Calu3 (cell line): ENCODE data around the gene ABCA13. TPM values are rescaled to one million over a fixed set of nuclear protein-coding genes. Genes with fewer than 3 reads are reported as not detected.

Experiments used
- BruUV-seq: library from RNA; stranded (reverse); fragments of 400-500 nt; replicated peaks from 2 replicates; lab custom pipeline; 2021; lab: Mats Ljungman, UMichigan
- CTCF ChIA-PET: fragments of 300-600 bp; sonication (Branson Sonifier 250); formaldehyde crosslinking; loops from one replicate; lab custom pipeline; 2022; ENCODE audit warnings: antibody characterized with exemption; lab: Charles Lee
- DNase-seq: peaks from one replicate; pipeline ENCODE4 v3.0.0; 2022
- H3K27ac Mint-ChIP-seq: one replicate; pipeline ENCODE4 v1.8.0; 2022; ENCODE audit warnings: mixed read lengths; ENCODE audit not compliant: unreplicated experiment
- H3K27me3 Mint-ChIP-seq: one replicate; pipeline ENCODE4 v1.8.0; 2022; ENCODE audit warnings: mixed read lengths; ENCODE audit not compliant: unreplicated experiment
- H3K36me3 Mint-ChIP-seq: one replicate; pipeline ENCODE4 v1.8.0; 2022; ENCODE audit warnings: mild to moderate bottlenecking, moderate library complexity, mixed read lengths; ENCODE audit not compliant: insufficient read depth, unreplicated experiment
- H3K4me1 Mint-ChIP-seq: one replicate; pipeline ENCODE4 v1.8.0; 2022; ENCODE audit warnings: mild to moderate bottlenecking, low read depth, mixed read lengths; ENCODE audit not compliant: unreplicated experiment
- H3K4me3 Mint-ChIP-seq: one replicate; pipeline ENCODE4 v1.8.0; 2022; ENCODE audit warnings: mild to moderate bottlenecking, low read depth, moderate library complexity, mixed read lengths; ENCODE audit not compliant: unreplicated experiment
- H3K9me3 Mint-ChIP-seq: one replicate; pipeline ENCODE4 v1.8.0; 2022; ENCODE audit warnings: low read depth, mixed read lengths; ENCODE audit not compliant: unreplicated experiment
- CTCF ChIP-seq: fragments of 200-600 bp; IDR thresholded peaks from one replicate; pipeline ENCODE4 v1.8.0; 2022; ENCODE audit warnings: antibody characterized with exemption; ENCODE audit not compliant: unreplicated experiment
- intact Hi-C: fragments of 100-400 bp; cut with micrococcal nuclease; formaldehyde crosslinking; loops from one replicate; pipeline ENCODE4 v1.10.0; 2022; ENCODE audit not compliant: unreplicated experiment
- total RNA-seq: library from RNA; stranded (reverse); gene quantifications from 2 replicates; pipeline ENCODE4 v1.2.3, GENCODE V29; 2022

ABCA13 gene
- total RNA-seq, 1 experiment from 2014 or later = 12.1 TPM

- H3K4me3 Mint-ChIP-seq = no peak overlapping the region
- no peak overlapping the region for H3K27ac Mint-ChIP-seq
- H3K36me3 Mint-ChIP-seq = peaks cover 16% of the 10 kb centered on the region
- no peak for TF ChIP-seq CTCF
- BruUV-seq = no TSS peak
- H3K27me3 Mint-ChIP-seq = no peaks in the 10 kb centered on the region
- peaks cover 46% of the 10 kb centered on the region for H3K4me1 Mint-ChIP-seq
- intact Hi-C loops = no loop called here
- CTCF ChIA-PET = no interaction called here
- no peak for DNase-seq
- peaks cover 8% of the 10 kb centered on the region for H3K9me3 Mint-ChIP-seq
Observed at GRCh38 chr7:48207155-48207675, 36.0 kb downstream of the ABCA13 start.

GRCh38 chr7:48209004-48209600 is 37.8 kb downstream of the ABCA13 start:
- no TSS peak for BruUV-seq
- Mint-ChIP-seq H3K4me1 (peaks cover 40% of the 10 kb centered on the region), H3K27ac (peak overlapping the region; percentile 31), H3K27me3 (no peaks in the 10 kb centered on the region), H3K9me3 (peaks cover 8% of the 10 kb centered on the region), H3K4me3 (peak overlapping the region; percentile 36), H3K36me3 (peaks cover 11% of the 10 kb centered on the region)
- no peak for TF ChIP-seq CTCF
- DNase-seq = peak; percentile 52
- CTCF ChIA-PET = no interaction called here
- intact Hi-C loops = no loop called here

GRCh38 chr7:48213226-48213625 is 42.0 kb downstream of the ABCA13 start:
- H3K4me3 Mint-ChIP-seq = no peak overlapping the region
- TF ChIP-seq CTCF = no peak
- H3K27me3 Mint-ChIP-seq = no peaks in the 10 kb centered on the region
- H3K27ac Mint-ChIP-seq = no peak overlapping the region
- no TSS peak for BruUV-seq
- intact Hi-C loops = no loop called here
- H3K4me1 Mint-ChIP-seq = peaks cover 33% of the 10 kb centered on the region
- peaks cover 11% of the 10 kb centered on the region for H3K9me3 Mint-ChIP-seq
- no peak for DNase-seq
- peaks cover 6% of the 10 kb centered on the region for H3K36me3 Mint-ChIP-seq
- CTCF ChIA-PET = no interaction called here

- intact Hi-C loops = no loop called here
- H3K36me3 Mint-ChIP-seq = no peaks in the 10 kb centered on the region
- peaks cover 3% of the 10 kb centered on the region for H3K9me3 Mint-ChIP-seq
- H3K27ac Mint-ChIP-seq = no peak overlapping the region
- no TSS peak for BruUV-seq
- no peak for DNase-seq
- no peak overlapping the region for H3K4me3 Mint-ChIP-seq
- no peaks in the 10 kb centered on the region for H3K27me3 Mint-ChIP-seq
- CTCF ChIA-PET = no interaction called here
- no peak for TF ChIP-seq CTCF
- H3K4me1 Mint-ChIP-seq = peaks cover 8% of the 10 kb centered on the region
Observed at GRCh38 chr7:48217266-48217665, 46.0 kb downstream of the ABCA13 start.
